Measurements from ENCODE around the gene GTF2H4.

- TF ChIP-seq CTCF (IDR thresholded peaks at IDR 0.05) (no peak), ZFX (IDR thresholded peaks at IDR 0.05; ENCODE audit: borderline replicate concordance) (no peak)
Measured at GRCh38 chr6:30864325-30864724, 43.7 kb upstream of the GTF2H4 start.

Data from 22Rv1 (cell line).